Endothelial cell of umbilical vein (primary cell): Measurements from ENCODE around the gene QPCTL. TPM values are rescaled to one million over a fixed set of nuclear protein-coding genes. Genes with fewer than 3 reads are reported as not detected.

Experiments used
- BruUV-seq: library from RNA; stranded (reverse); fragments of 400-500 nt; replicated peaks from 2 replicates; lab custom pipeline; 2021; lab: Mats Ljungman, UMichigan
- CTCF ChIA-PET: fragments of 300-600, 350-600 bp; sonication (Branson Sonifier 250); formaldehyde crosslinking; loops from one replicate; lab custom pipeline; 2021; ENCODE audit warnings: antibody characterized with exemption, inconsistent platforms; lab: Charles Lee
- POLR2A ChIA-PET: fragments of 300-600, 350-600 bp; sonication (Branson Sonifier 250); formaldehyde crosslinking; loops from one replicate; lab custom pipeline; 2021; ENCODE audit warnings: antibody characterized with exemption, inconsistent platforms; lab: Charles Lee
- DNase-seq: peaks from one replicate; pipeline ENCODE4 v3.0.0-alpha.2; 2011; ENCODE audit warnings: low read depth, low spot score
- FAIRE-seq: peaks from 2 replicates; lab custom pipeline; 2011; peaks lifted over from hg19 to GRCh38; lab: Jason Lieb, UNC
- H2AFZ ChIP-seq: 2 replicates; pipeline ENCODE4 v1.6.0; 2012; ENCODE audit warnings: low read depth, low read length, control low read depth, inconsistent platforms
- H3K27ac ChIP-seq: 2 replicates; pipeline ENCODE4 v1.5.1; 2011; ENCODE audit warnings: low read depth, mild to moderate bottlenecking, control low read depth, low read length, moderate library complexity; ENCODE audit not compliant: insufficient read depth
- H3K27me3 ChIP-seq, 2 experiments: 2 replicates each; pipeline versions ENCODE4 v1.6.0 to v1.6.1; 2011; ENCODE audit warnings: low read length in 2 of 2, mixed read lengths in 1 of 2; ENCODE audit not compliant: control insufficient read depth in 2 of 2, insufficient read depth in 2 of 2
- H3K36me3 ChIP-seq, 2 experiments: 2 replicates in 1 of 2; 3 replicates in 1 of 2; pipeline ENCODE4 v1.5.1; 2011; ENCODE audit warnings: low read length in 2 of 2, mild to moderate bottlenecking in 1 of 2, moderate library complexity in 1 of 2; ENCODE audit not compliant: control insufficient read depth in 2 of 2, insufficient read depth in 2 of 2; ENCODE audit errors: extremely low read depth in 1 of 2
- H3K4me1 ChIP-seq: 3 replicates; pipeline ENCODE4 v1.5.1; 2011; ENCODE audit warnings: mild to moderate bottlenecking, low read length; ENCODE audit not compliant: control insufficient read depth, insufficient read depth; ENCODE audit errors: extremely low read depth
- H3K4me2 ChIP-seq: 2 replicates; pipeline ENCODE4 v1.6.1; 2011; ENCODE audit warnings: low read length, control low read depth, mixed read lengths; ENCODE audit not compliant: insufficient read depth
- H3K4me3 ChIP-seq, 3 experiments: fragments of 200-600 bp in 1 of 3; sonication (generic), shearing (Covaris generic) in 1 of 3; replicated peaks in 1 of 3; 2 replicates each; pipeline ENCODE4 v1.5.1; 2011 to 2016; ENCODE audit warnings: control low read depth in 3 of 3, low read length in 3 of 3, mild to moderate bottlenecking in 2 of 3, inconsistent platforms in 1 of 3, low read depth in 1 of 3, moderate library complexity in 1 of 3; ENCODE audit not compliant: insufficient read depth in 1 of 3
- H3K79me2 ChIP-seq: 2 replicates; pipeline ENCODE4 v1.6.0; 2012; ENCODE audit warnings: low read length, inconsistent platforms; ENCODE audit not compliant: control insufficient read depth, insufficient read depth
- H3K9ac ChIP-seq: replicated peaks from 2 replicates; pipeline ENCODE3; 2011; ENCODE audit warnings: low read length, control low read depth; ENCODE audit not compliant: insufficient read depth; ENCODE audit errors: extremely low read depth
- H3K9me1 ChIP-seq: replicated peaks from 3 replicates; pipeline ENCODE4 v1.6.0; 2011; ENCODE audit warnings: mild to moderate bottlenecking, low read length; ENCODE audit not compliant: control insufficient read depth, insufficient read depth; ENCODE audit errors: extremely low read depth
- H3K9me3 ChIP-seq: replicated peaks from 2 replicates; pipeline ENCODE4 v1.5.1; 2012; ENCODE audit warnings: low read length, inconsistent platforms; ENCODE audit not compliant: control insufficient read depth, insufficient read depth
- H4K20me1 ChIP-seq: replicated peaks from 2 replicates; pipeline ENCODE3; 2011; ENCODE audit warnings: mild to moderate bottlenecking, low read length; ENCODE audit not compliant: control insufficient read depth, insufficient read depth; ENCODE audit errors: extremely low read depth
- CTCF ChIP-seq, 2 donors: IDR thresholded peaks; 1 replicate in 1 of 2; 2 replicates in 1 of 2; pipeline ENCODE4 v1.5.1; 2011; ENCODE audit warnings: low read length in 2 of 2, mild to moderate bottlenecking in 2 of 2, moderate library complexity in 2 of 2, control low read depth in 1 of 2, inconsistent platforms in 1 of 2, low read depth in 1 of 2; ENCODE audit not compliant: insufficient read depth in 1 of 2; ENCODE audit errors: extremely low read depth in 1 of 2
- EZH2 ChIP-seq: IDR thresholded peaks from 2 replicates; pipeline ENCODE4 v1.6.1; 2012; ENCODE audit warnings: borderline replicate concordance, low read depth, mild to moderate bottlenecking, moderate library complexity, low read length, inconsistent platforms; ENCODE audit not compliant: severe bottlenecking
- FOS ChIP-seq: IDR thresholded peaks from 2 replicates; pipeline ENCODE4 v1.6.1; 2011; ENCODE audit warnings: mild to moderate bottlenecking, low read length, moderate library complexity, borderline replicate concordance; ENCODE audit not compliant: insufficient read depth
- GATA2 ChIP-seq: IDR thresholded peaks from 2 replicates; pipeline ENCODE4 v1.7.0; 2011; ENCODE audit warnings: low read depth, mild to moderate bottlenecking, moderate library complexity, mixed read lengths, low read length; ENCODE audit not compliant: insufficient read length, insufficient read depth
- JUN ChIP-seq: IDR thresholded peaks from 2 replicates; pipeline ENCODE4 v1.6.1; 2011; ENCODE audit warnings: borderline replicate concordance, low read depth; ENCODE audit not compliant: insufficient read length, insufficient read depth
- MAX ChIP-seq: IDR thresholded peaks from 2 replicates; pipeline ENCODE4 v1.6.1; 2011; ENCODE audit not compliant: insufficient read depth, insufficient read length
- MYC ChIP-seq: IDR thresholded peaks from one replicate; pipeline ENCODE4 v1.6.1; 2011; ENCODE audit warnings: mild to moderate bottlenecking, low read depth, low read length
- POLR2A ChIP-seq: IDR thresholded peaks from 2 replicates; pipeline ENCODE4 v1.6.1; 2012; ENCODE audit warnings: low read depth, mild to moderate bottlenecking, control low read depth, low read length
- POLR2AphosphoS5 ChIP-seq: IDR thresholded peaks from 2 replicates; pipeline ENCODE4 v1.6.1; 2012; ENCODE audit warnings: low read depth, mild to moderate bottlenecking, control low read depth, low read length, moderate library complexity; ENCODE audit not compliant: insufficient read depth
- dilution Hi-C: fragments of 300-500 bp; cut with MboI; formaldehyde crosslinking; loops from one replicate; pipeline ENCODE4 v1.15.0; 2019; ENCODE audit warnings: low sequenced_read_pairs; ENCODE audit not compliant: extremely low pct_ligation_motif_present
- intact Hi-C: fragments of 100-400 bp; cut with micrococcal nuclease; formaldehyde crosslinking; loops from one replicate; pipeline ENCODE4 v1.10.0; 2022
- polyA plus RNA-seq, 4 experiments: library from polyadenylated mRNA; depleted of rRNA in 3 of 4; stranded (reverse) in 3 of 4; unstranded in 1 of 4; fragments of >200 nt; gene quantifications; 2 replicates each; pipeline versions ENCODE4 v1.2.1 to v1.2.3, GENCODE V29; 2011 to 2012; ENCODE audit warnings: missing spikeins in 1 of 4
- total RNA-seq: library from RNA; stranded (reverse); gene quantifications from 2 replicates; pipeline ENCODE4 v1.2.3, GENCODE V29; 2021

QPCTL gene
- total and polyA plus RNA-seq, 2 donors (not counting 3 experiments of a cell fraction or from before 2014, with no cell fraction given), result 17.6 to 22.5 TPM

GRCh38 chr19:45730368-45731288 lies 38.2 kb downstream of the QPCTL start, which contains the start of gene FBXO46:
TSS of gene FBXO46 (minus strand) at chr19:45730896. CDS start at chr19:45713495, 17,401 bp downstream.
- no TSS peak for BruUV-seq
- ChIA-PET POLR2A (interaction anchor here (1.0 to 1.8 kb wide), 3 partner anchors 14 to 62 kb away, joined by 4 to 9 read pairs (median 7); partner anchors contain the start of genes DMWD and SIX5), CTCF (interaction anchor here (0.6 to 2.1 kb wide), 11 partner anchors 10 to 86 kb away, joined by 3 to 13 read pairs (median 5); partner anchors contain the start of genes DMWD, QPCTL and SIX5)
- Histone ChIP-seq H3K36me3 (no peaks in the 10 kb centered on the region), H2AFZ (peak within 1 kb of the TSS; percentile 56), H3K27ac (peak within 1 kb of the TSS; percentile 28), H3K4me3 (peak within 1 kb of the TSS; percentile 81 to 83 (median 82)), H3K27me3 (no peaks in the 10 kb centered on the region), H3K9ac (peak within 1 kb of the TSS; percentile 80), H3K9me3 (no peaks in the 10 kb centered on the region), H3K4me1 (peaks cover 6% of the 10 kb centered on the region), H4K20me1 (no peaks in the 10 kb centered on the region), H3K4me2 (peak within 1 kb of the TSS; percentile 58), H3K79me2 (peaks cover 40% of the 10 kb centered on the region), H3K9me1 (no peaks in the 10 kb centered on the region)
- dilution Hi-C loops, result no loop called here
- FAIRE-seq (peak; percentile 99), DNase-seq (peak; percentile 99)
- intact Hi-C loops, result loop anchor here (1.0 kb wide), 3 partner anchors 38 to 84 kb away; partner anchors contain the start of genes QPCTL and SIX5
- peak; percentile 47 for TF ChIP-seq POLR2AphosphoS5
- TF ChIP-seq FOS, result no peak
- TF ChIP-seq GATA2, result no peak
- peak; percentile 30 for TF ChIP-seq POLR2A
- TF ChIP-seq JUN, result no peak
- TF ChIP-seq MAX, result no peak
- peak in 1 of 2 donors; percentile 36 for TF ChIP-seq CTCF (IDR thresholded peaks at IDR 0.05; ENCODE audit: extremely low read depth in 1 of 2, insufficient read depth in 1 of 2, low read depth in 1 of 2, low read length in 2 of 2)
- no peak for TF ChIP-seq MYC
- TF ChIP-seq EZH2, result no peak
